NOMO-1 treated with dmso at 0.1 percent for 144 hours (cell line): Measurements from ENCODE around the gene ACER3.
"Not testable (repeated sequence)": the region's sequence is repeated elsewhere in the genome, so short reads cannot be mapped to it uniquely, and the experiment has no call there.

ENCODE experiments used
- DNase-seq: peaks from one replicate; lab custom pipeline; 2025; ENCODE audit not compliant: unreplicated experiment; lab: John Stamatoyannopoulos, UW

The ACER3 gene

DNA sequence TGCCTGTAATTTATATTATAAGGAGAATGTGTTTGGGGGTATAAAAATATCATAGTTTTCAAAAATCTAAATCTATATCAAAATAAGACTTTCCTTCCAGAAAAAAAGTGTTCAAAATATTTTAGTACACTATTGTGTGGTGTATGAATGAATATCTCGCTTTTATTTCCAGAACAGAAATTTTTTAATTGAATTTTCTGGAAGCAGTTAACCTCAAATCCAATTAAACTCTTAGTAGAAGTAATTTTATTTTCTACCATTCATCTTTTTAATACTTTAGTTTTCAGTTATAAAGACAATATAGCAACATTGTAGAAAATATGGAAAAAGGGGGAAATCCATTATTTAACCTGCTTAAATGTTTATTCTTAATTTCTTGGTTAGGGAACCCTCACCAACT is 58.7 kb downstream of the ACER3 start:
- no peak for DNase-seq

DNA sequence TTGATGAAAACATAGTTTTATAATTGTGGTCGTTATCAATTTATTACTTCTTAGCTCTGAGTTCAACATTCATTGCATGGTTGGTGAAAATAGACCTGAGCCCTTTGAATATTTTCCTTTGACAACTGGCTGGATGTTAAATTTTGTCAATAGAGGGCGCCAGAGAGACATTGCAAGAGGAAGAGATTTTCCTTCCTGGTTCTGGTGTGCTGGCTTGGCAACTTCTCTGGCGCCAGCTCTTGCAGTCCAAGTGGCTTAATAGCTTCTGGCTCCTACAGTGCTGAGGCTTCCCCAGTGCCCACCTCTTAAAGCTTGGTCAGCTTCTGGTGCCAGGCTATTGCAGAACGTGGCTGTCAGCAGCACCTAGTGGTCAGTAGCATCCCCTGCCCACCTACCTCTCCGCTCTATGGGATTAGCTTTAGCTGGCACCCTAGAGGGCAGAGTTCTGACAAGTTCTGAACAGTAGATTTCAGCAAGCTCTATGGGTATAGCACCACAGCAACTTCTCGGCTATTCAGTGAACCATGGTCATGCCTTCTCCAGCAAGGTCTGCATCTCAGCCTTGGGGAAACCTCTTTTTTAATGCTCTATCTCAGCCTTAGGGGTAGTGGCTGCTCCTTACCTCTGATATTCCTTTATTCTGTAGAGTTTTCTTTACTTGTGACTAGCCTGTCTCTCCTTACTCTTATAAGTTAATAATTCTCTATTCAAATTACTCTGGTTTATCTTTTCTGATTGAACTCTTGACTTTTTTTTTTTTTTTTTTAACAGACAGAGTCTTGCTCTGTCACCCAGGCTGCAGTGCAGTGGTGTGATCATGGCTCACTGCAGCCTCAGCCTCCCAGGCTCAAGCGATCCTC is 59.4 kb downstream of the ACER3 start:
- DNase-seq = peak; percentile 78

DNA sequence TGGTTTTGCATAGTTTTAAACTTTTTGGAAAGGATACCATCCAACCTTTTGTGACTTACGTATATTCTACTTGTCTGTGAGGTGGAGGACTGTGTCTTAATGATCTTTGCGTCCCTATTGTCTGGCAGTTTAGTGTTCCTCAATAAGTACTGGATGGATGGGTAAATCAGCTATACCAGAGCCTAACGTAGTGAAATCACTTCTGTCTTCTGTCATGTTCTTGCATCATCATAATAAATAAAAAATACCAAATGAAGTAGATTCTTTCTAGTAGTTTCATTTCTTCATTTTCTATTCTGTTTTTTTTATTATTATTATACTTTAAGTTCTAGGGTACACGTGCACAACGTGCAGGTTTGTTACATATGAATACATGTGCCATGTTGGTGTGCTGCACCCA is 66.4 kb downstream of the ACER3 start:
- DNase-seq = no peak

DNA sequence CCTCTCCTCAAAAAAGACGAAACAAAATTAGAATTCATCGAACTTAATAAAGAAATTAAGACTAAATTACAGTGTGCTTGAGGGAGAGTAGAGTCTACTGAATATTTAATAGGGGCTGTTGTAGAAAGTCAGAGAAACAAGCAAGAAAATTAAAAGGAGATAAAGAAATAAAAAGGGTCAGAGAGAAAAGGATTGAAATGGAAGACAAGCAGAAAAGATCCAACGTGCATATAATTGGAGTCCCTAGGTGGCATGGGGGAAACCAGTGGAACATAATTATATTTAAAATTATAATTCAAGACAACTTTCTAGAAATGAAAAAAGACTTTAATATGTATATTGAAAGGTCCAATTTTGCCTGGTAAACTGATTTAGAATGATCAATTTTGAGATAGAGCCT is 74.3 kb downstream of the ACER3 start:
- DNase-seq = no peak

DNA sequence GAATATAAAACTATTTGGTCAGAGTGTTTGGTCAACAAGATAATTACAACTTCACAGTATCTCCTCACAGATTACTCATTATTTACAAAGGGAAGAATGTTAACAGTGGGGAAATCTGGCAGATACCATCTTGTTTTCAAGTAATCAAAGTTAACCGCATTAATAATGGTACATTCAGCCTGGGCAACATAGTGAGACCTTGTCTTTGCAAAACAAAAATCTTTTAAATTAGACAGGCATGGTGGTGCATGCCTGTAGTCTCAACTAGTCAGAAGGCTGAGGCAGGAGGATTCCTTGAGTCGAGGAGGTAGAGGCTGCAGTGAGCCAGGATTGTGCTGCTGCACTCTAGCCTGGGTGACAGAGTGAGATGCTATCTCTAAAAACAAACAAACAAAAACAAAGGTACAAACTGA is 78.5 kb downstream of the ACER3 start:
- no peak for DNase-seq

DNA sequence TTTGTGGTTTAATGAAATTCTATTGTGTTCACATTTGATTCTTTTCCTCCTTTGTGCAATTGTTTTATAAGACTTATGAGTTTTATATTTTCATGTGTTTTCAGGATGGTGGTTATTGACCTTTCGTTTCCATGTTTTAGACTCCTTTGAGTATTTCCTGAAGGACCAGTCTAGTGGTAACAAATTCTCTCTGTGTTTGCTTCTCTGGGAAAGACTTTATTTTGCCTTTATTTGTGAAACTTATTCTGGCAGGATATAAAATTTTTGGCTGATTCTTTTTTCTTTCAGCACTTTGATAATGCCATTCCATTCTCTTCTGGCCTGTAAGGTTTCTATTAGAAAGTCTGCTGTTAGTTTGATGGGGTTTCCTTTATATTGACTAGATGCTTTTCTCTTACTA is 83.5 kb downstream of the ACER3 start:
- DNase-seq = no peak

DNA sequence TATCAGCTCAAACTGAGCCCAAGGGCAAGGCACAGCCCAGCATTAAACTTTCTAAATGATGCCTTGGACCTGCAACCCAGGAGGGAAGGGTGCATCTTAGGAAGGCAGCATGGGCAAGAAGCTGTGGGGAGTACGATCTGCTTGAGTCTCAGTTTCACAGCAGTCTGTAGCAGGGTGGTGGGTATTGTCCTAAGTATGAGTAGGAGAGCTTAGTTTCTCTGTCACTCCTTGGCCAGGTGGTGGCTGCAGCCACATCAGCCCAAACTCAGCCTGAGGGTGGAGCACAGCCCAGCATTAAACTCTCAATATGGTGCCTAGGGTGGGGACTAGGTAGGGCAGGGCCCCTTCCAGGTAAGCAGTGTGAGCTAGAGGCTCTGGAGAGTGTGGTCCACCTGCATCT is 85.5 kb downstream of the ACER3 start:
- DNase-seq = no peak

DNA sequence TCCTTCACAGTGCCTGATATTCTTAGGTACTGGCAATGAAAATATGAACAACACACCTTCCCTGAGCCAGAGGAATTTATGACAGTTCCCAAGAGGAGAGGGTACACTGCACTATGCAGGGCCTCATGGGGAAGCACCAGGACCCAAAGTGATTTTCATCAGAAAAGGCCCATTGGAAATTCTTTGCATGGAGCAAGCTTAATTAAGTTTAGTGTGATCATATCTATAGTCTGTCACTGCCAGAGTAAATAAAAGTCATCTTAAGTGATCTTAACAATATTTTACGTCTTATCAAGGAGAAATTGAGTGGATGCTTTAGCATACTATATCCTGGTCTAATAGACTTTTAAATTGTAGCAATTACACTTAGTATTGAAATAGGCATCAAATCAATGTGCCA is 86.5 kb downstream of the ACER3 start:
- no peak for DNase-seq

DNA sequence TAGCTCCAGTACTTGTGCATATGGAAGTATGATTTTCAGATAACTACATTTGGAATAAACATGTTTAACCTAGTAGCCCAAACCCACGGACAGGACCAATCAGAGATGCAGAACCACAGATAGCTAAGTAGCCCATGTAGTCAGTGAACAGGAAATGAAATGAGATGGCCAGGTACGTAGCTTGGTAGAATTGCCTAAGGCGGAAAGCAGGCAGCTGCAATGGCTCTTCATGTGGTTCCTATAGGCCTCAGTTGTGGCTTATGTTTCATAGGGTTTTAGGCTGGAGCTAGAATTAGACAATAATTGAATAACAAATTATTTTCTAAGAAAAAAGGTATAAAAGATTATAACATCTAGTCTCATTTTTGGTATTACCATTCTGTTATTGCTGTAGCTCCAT is 87.1 kb downstream of the ACER3 start:
- DNase-seq = no peak

DNA sequence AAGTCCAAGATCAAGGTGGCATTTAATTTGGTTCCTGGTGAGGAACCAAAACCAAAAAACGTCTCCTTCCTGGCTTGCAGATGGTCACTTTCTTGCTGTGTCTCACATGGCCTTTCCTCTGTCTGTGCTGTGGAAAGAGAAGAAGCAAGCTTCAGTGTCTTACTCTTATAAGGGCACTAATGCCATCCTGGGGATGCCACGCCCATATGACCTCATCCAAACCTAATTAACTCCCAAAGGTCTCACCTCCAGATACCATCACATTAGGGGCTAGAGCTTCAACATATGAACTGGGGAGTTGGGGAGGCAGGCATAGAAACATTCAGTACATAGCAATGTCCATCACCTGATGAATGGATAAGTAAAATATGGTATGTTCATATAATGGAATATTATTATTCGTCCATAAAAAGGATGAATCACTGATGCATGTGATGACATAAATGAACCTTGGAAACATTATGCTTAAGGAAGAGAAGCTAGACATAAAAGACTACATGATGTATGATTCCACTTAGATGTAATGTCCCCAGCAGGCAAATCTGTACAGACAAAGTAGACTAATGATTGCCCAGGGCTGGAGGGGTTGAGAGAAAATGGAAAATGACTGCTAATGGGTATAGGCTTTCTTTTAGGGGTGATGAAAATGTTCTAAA is 94.9 kb downstream of the ACER3 start:
- DNase-seq = no peak

DNA sequence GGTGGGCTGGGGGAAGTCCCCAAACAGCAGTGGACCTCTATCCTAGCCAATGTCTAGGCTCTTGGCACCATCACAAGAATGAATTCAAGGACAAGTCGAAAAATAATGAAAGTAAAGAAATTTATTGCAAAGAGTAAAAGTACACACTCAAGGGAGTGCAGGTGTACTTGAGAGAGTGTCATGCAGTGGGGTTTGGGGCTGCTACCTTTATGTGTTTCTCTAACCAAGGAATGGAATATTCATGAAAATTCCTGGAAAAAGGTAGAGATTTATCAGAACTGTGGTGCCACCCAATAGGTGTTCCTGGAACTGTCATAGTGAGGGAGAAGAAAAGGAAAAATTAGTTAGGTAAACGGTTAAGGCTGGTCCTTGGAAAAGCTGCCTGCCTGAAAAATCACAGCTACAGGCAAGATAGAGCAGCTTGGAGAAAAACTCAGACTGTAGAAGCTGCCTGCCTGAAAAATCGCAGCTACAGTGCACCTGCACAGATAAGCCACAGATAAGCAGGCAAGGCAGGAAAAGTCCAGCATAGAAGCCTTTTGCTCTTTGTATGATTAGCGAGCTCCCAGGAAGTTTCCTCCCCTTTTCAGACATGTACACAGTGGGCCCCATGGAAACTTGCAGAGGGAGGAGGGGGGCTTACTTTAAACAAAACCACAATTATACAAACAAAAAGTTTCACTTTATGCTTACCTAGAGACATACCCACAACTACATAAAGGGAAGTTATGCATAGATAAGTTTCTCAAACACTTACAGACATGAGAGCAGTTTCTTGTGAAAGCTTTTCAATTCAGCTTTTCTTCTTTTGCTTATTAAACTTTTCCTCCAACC is 102.1 kb downstream of the ACER3 start:
- DNase-seq = no peak

DNA sequence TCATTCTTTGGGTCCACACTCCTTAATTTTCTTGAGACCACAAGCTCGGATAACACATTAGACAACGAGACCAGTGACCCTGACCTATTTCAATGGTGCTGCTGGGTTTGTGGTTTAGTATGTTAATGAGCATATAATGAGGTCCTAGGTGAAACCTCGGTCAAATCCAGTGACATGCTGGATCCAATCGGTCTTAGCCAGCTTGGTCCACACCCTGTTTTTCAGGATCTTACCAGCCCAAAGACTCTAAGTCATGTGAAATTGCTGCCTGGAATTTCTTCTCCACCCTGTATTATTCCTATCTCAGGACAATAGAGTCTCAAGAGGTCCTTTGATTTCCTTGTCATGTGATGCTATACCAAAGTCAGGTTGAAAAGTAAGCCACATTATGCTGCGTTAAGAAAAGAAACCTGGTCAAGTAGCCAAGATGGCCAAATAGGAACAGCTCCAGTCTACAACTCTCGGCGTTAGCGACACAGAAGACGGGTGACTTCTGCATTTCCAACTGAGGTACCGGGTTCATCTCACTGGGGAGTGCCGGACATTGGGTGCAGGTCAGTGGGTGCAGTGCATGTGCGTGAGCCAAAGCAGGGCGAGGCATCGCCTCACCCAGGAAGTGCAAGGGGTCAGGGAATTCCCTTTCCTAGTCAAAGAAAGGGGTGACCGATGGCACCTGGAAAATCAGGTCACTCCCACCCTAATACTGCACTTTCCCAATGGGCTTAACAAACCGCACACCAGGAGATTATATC is 102.9 kb downstream of the ACER3 start:
- not testable (repeated sequence) for DNase-seq

DNA sequence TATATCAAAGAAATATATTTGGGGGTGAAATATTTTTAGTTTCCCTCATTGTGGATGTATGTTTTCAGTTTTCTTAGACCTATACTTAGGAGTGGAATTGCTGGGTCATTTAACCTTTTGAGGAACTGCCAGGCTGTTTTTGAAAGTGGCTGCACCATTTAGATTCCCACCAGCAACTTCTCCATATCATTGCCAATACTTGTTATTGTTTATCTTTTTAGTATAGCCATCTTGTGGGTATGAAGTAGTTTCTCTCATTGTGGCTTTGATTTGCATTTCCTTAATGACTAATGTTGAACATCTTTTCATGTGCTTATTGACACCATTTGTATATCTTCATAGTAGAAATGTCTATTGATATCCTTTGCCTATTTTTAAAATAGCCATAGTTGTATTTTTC is 111.3 kb downstream of the ACER3 start:
- DNase-seq = no peak

DNA sequence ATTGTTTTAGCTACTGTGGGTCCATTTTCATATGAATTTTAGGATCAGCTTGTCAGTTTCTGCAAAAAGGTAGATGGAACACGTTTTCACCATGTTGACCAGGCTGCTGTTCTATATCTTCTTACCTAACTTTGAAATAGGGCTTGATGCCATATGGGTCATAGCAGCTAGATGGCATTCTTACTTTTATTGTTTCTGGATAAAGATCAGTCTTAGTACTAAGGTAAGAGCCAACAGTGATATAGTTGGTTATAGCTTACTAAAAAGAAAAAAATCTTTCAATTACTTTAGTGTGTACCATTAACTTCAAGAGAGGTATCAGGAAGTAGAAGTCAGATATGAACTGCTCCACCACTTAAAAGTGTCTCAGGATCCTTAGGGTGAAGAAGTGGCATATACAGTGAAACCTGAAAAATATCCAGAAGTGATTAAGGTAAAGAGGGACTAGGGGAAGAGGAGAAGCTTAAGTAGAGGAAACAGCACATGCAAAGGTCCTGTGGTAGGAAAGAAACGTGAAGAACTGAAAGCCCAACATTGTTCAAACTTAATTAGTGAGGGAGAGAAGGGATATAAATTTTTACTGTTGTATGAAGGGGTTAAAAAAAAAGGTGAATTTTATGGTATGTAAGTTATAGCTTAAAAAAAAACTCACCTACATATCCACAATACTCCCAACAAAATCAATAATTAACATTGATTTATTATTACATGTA is 113.6 kb downstream of the ACER3 start:
- DNase-seq = no peak

DNA sequence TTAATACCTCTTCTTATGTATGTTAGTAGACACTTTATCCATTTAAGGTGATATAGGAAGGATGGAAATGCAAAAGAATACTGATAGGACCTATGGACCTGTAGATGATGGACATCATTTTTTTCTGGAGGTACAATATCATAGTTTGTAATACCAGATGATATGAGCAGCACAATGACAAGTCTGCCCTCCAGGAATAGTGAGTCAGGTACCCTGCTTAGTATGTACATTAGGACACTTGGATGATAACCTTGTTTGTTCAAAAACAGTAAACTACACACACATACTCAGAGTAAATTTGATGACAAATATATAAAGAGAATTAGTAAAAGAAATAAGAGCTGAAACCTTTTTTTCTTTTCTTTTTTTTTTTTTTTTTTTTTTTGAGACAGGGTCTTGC is 114.8 kb downstream of the ACER3 start:
- no peak for DNase-seq

DNA sequence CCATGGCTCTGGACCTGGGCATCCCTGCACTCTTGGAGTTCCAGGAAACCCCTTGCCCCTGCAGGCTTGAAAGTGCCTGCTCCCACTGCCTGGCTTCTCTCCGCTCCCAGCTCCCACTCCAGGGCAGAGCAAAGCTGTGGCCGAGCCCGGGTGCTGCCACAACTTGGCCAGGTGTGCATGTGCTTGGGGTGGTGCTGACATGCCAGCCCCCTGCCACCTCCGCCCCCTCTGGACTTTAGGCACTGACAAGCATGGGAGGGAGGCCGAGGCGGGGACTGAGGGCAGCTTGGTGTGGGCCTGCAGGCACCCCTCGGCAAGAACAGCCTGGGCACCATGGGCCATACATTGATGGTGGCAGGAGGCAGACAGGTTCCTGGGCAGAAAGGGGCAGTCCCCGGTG is 117.1 kb downstream of the ACER3 start:
- no peak for DNase-seq

DNA sequence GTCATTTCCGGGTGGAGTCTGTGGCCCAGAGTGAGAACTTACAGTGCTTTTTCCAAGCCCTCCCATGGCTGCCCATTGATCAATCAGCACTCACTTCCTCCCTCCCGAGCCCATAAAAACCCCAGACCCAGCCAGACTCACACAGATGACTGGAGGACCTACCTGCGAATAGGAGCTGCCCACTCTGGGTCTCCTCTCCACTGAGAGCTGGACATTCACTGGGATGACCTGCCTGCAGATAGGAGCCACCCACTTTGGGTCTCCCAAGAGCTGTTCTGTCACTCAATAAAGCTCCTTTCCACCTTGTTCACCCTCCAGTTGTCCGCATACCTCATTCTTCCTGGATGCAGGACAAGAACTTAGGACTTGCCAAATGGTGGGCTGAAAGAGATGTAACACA is 117.5 kb downstream of the ACER3 start:
- DNase-seq = no peak

DNA sequence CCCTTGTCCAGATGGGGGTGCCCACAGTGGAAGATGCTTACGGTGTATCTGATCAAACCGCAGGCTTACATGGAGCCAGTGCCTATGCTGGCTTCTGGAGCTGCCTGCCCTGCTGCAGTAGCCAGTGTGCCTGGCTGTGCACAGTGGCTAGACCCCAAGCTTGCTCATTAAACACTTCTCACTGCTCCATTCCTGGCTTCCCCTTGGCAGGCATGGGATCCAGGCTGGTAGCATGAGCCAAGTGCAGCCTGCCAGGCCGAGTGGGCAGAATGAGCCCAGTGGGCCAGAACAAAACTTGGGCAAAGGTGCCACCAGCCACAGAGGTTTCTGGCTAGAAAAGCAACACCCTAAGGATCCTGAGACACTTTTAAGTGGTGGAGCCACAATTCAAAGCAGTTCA is 118.1 kb downstream of the ACER3 start:
- no peak for DNase-seq

DNA sequence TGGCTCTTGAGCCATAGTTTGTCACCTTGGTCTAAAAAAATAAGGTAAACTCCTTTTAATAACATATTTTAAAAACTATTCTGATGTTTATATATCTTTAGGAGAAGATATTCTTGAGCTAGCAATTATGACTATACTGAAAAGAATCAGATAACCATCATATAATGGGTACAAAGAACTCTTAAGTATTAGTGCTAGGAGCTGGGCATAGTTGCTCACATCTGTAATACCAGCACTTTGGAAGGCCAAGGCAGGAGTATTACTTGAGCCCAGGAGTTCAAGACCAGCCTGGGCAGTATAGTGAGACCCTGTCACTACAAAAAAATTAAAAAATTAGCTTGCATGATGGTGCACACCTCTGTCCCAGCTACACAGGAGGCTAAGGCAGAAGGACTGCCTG is 119.5 kb downstream of the ACER3 start:
- DNase-seq = no peak

DNA sequence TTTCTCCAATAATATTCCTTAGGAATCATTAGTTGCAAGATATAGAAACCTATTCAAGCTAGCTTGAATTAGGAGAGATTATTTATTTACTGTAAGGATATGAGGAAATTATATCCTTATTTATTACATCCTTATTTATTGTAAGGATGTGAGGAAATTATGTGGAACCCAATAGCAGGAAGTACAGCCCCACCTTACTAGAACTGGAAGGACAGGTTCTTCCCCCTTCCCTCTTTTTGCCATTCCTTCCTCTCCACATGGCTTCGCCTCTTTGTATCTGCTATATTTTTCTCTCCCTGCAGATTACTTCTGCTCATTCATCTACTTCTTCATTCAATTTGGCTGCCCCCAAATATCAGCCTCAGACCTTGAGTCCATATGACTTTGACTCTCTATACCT is 124.0 kb downstream of the ACER3 start:
- no peak for DNase-seq

DNA sequence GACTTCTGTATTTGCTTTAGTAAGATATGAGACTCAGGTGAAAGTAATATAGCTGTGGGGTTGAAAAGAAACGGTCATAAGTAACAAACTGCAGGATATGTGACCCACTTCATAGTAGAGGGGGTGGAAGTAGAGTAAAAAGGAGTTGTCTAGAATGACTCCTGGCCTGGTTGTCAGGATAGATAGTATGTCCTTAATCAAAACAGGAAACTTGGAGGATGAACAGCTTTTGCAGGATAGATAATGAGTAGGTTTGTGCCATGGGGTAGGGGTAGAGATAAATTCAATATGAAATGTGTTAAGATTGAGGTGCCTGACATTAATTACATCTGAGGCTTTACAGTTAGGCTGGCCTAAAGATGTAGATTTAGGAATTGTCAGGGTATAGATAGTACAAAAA is 126.5 kb downstream of the ACER3 start:
- no peak for DNase-seq
